GM12865 (cell line): ENCODE results near the gene POU6F2.
"Not testable (repeated sequence)": the region's sequence is repeated elsewhere in the genome, so short reads cannot be mapped to it uniquely, and the experiment has no call there.

ENCODE experiments used
- DNase-seq: peaks from one replicate; pipeline ENCODE4 v3.0.0; 2010; ENCODE audit warnings: low read depth
- H3K4me3 ChIP-seq: 2 replicates; pipeline ENCODE4 v1.5.1; 2011; ENCODE audit warnings: mild to moderate bottlenecking, low read depth, low read length, control low read depth
- TF ChIP-seq, protein P1 (sequence below): IDR thresholded peaks from 2 replicates; pipeline ENCODE4 v1.5.1; 2011; ENCODE audit warnings: low read length, control low read depth, low read depth, inconsistent platforms; ENCODE audit not compliant: insufficient read depth; ENCODE audit errors: missing control alignments

Gene POU6F2

DNA sequence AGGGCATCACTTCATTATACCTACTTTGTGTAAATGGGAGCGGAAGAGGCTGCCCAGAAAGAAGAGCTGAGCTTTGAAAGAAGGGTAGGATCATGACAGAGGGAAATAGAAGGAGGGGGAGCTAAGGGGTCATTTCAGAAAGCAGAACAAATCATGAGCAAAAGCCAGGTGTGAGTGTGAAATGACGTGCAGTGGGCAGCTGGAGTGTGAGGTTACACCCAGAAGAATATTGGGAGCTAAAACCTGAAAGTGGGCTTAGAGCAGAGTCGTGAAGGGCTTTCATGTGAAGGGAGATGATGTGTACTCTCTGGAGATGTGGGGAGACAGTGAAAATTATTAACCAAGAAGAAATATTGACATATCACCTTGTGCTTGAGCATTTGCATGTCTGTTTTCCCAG is 343.5 kb downstream of the POU6F2 start:
- H3K4me3 ChIP-seq = no peak overlapping the region
- no peak for DNase-seq
- TF ChIP-seq, protein P1, sequence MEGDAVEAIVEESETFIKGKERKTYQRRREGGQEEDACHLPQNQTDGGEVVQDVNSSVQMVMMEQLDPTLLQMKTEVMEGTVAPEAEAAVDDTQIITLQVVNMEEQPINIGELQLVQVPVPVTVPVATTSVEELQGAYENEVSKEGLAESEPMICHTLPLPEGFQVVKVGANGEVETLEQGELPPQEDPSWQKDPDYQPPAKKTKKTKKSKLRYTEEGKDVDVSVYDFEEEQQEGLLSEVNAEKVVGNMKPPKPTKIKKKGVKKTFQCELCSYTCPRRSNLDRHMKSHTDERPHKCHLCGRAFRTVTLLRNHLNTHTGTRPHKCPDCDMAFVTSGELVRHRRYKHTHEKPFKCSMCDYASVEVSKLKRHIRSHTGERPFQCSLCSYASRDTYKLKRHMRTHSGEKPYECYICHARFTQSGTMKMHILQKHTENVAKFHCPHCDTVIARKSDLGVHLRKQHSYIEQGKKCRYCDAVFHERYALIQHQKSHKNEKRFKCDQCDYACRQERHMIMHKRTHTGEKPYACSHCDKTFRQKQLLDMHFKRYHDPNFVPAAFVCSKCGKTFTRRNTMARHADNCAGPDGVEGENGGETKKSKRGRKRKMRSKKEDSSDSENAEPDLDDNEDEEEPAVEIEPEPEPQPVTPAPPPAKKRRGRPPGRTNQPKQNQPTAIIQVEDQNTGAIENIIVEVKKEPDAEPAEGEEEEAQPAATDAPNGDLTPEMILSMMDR = no peak

DNA sequence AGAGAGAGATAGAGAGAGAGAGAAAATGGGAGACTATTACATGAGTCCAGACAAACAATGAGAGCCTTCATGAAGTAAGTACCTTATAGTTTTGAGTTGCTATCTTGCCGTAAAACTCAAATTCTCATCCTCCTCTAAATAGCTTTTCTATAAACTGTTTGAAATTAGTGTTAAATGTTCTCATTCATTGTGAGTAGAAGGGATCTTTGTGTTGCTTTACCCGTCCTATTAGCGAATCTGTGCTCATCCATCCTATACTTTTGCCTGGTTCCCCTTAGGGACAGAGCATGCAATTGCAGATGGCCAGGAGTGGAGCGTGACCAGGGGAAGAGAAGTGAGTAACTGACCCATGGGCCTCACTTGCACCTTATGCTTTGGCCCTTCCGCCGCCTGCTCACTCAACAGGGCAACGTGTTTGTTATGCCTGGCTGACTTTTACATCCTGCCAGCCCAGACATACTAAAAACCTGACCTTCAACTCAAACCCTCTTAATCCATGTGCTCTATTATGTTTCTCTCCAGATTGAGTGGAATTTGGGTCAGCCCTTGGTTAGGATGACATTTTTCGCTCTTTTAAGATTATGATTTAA is 344.3 kb downstream of the POU6F2 start:
- TF ChIP-seq, protein P1 = no peak
- no peak overlapping the region for H3K4me3 ChIP-seq
- peak; percentile 30 for DNase-seq

DNA sequence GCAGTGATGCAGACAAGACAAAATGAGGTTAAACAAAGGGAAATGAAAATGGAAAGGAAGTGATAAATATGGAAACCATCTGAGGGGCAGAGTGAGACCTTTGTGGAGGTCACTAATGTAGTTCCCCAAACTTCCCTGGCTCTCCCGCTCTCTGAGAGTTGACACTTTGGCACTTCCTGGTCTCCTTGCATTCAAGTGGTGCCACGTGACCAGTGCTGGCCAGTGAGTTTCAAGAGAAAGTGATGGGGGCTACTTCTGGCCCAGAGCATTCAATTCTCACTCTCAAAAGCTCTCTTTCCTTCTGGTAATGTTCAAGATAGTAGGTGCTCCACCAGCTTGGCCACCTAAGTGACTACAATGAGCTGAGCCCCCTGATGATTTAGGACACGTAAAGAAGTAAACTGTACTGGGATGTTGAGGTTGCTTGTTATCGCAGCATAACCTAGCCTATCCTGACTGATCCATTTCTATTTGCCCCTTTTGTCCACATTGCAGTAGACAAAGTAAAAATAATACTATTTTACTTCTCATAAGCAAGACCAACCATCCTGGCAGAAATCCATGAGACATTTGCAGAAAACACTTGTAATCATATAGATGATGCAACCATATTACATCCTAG is 346.5 kb downstream of the POU6F2 start:
- TF ChIP-seq, protein P1 = no peak
- no peak overlapping the region for H3K4me3 ChIP-seq
- DNase-seq = no peak

DNA sequence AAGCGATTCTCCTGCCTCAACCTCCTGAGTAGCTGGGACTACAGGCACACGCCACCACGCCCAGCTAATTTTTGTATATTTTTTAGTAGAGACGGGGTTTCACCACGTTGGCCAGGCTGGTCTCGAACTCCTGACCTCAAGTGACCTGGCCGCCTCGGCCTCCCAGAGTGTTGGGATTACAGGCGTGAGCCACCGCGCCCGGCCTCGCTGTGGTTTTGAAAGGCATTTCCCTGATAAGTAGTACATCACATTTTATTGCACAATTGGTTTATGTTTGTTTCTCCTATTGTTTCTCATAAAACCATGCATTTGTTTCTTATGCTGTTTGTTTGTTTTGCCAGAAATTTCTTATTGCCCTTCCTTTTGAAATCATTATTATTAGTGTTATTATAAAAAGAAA is 353.9 kb downstream of the POU6F2 start:
- H3K4me3 ChIP-seq, DNase-seq: not testable (repeated sequence)

DNA sequence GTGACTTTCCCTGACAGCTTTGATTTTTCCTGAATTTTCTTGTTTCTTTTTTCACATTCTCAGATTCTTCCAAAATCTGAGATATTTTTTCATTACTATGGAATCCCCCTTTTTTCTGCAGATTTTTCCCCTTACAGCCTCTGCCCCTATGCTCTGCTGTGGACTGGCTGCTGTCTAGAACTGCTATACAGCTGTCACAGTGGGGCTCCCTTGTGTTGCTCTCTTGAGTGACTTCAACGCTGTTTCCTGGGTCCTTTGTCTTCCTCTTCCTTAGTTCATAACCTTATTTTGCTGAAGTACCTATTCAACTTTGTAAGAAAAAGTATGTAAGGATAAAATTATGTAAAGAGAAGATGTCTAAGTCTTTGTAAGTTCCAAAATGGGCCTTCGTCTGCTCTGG is 354.4 kb downstream of the POU6F2 start:
- H3K4me3 ChIP-seq = no peak overlapping the region
- TF ChIP-seq, protein P1 = no peak
- DNase-seq = no peak

DNA sequence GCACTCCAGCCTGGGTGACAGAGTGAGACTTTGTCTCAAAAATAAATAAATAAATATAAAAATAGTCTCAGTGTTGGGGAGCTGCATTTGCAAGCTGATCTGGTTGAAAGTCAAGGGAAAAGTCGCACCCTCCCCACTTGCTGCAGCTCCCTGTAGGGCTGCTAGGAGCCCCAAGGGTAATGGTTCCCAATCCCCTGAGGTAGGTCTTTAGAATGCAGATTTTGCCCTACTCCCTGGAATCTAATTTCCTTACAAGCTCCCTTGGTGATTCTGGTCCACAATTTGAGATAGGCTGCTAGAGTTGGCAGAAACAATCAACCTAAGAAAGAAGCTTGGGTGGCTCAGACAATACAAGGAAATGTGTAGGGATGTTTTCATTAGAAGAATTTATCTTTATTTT is 356.0 kb downstream of the POU6F2 start:
- no peak for DNase-seq
- H3K4me3 ChIP-seq = no peak overlapping the region
- TF ChIP-seq, protein P1 = no peak

DNA sequence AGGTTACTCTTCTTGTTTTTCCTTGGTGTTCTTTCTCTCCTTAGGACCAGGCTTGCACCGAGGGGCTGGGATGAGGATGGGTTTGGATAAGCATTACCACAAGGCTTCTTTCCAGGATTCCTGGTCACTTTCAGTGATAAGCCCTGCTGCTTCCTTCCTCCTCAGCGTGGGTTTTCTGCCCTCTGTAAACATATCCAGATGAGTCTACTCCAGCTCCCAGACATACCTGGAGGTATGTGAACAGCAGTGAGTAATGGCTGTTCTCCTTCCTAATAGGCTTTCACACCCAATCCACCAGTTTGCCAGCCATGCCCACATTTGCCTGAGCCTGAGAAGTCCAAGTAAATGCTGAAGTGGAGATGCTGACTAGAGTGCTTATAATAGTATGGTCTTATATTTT is 358.7 kb downstream of the POU6F2 start:
- TF ChIP-seq, protein P1 = no peak
- no peak for DNase-seq
- no peak overlapping the region for H3K4me3 ChIP-seq
